GM20431 (cell line): ENCODE results near the gene NPEPL1.

ENCODE experiments used
- in situ Hi-C: fragments of 300-500 bp; cut with MseI, MboI; formaldehyde crosslinking; loops from one replicate; pipeline ENCODE4 v1.15.0; 2020; ENCODE audit warnings: low sequenced_read_pairs; ENCODE audit not compliant: unreplicated experiment

NPEPL1 gene

GRCh38 chr20:58692579-58693225 lies at the start of gene NPEPL1:
Gene NPEPL1 (plus strand): TSS chr20:58692800. CDS start chr20:58692901, 101 bp downstream.
- in situ Hi-C loops: no loop called here

GRCh38 chr20:58642896-58643295 lies 49.7 kb upstream of the NPEPL1 start:
- in situ Hi-C loops: loop anchor here (25.0 kb wide), 1 partner anchor 406 kb away; the partner anchor contains the start of gene ANKRD60

GRCh38 chr20:58645412-58645968 lies 47.1 kb upstream of the NPEPL1 start:
- in situ Hi-C loops: loop anchor here (25.0 kb wide), 1 partner anchor 408 kb away; the partner anchor contains the start of gene ANKRD60

GRCh38 chr20:58646257-58646656 lies 46.3 kb upstream of the NPEPL1 start:
- in situ Hi-C loops: loop anchor here (25.0 kb wide), 1 partner anchor 409 kb away; the partner anchor contains the start of gene ANKRD60

GRCh38 chr20:58646703-58647102 lies 45.9 kb upstream of the NPEPL1 start:
- in situ Hi-C loops: loop anchor here (25.0 kb wide), 1 partner anchor 409 kb away; the partner anchor contains the start of gene ANKRD60

- in situ Hi-C loops: loop anchor here (25.0 kb wide), 1 partner anchor 410 kb away; the partner anchor contains the start of gene ANKRD60
Measured at GRCh38 chr20:58647162-58647795, 45.3 kb upstream of the NPEPL1 start.

- in situ Hi-C loops: loop anchor here (25.0 kb wide), 1 partner anchor 411 kb away; the partner anchor contains the start of gene ANKRD60
Measured at GRCh38 chr20:58647796-58648501, 44.7 kb upstream of the NPEPL1 start.

- in situ Hi-C loops: loop anchor here (25.0 kb wide), 1 partner anchor 411 kb away; the partner anchor contains the start of gene ANKRD60
Measured at GRCh38 chr20:58648502-58648825, 44.1 kb upstream of the NPEPL1 start.

- in situ Hi-C loops: loop anchor here (25.0 kb wide), 1 partner anchor 412 kb away; the partner anchor contains the start of gene ANKRD60
Measured at GRCh38 chr20:58649288-58650180, 43.1 kb upstream of the NPEPL1 start.

- in situ Hi-C loops: no loop called here
Measured at GRCh38 chr20:58650181-58650775, 42.3 kb upstream of the NPEPL1 start.

GRCh38 chr20:58650776-58651558 lies 41.6 kb upstream of the NPEPL1 start, which contains the start of gene STX16:
Gene STX16 (plus strand): TSS chr20:58651283. CDS start chr20:58652007, 724 bp downstream.
- in situ Hi-C loops: no loop called here

- in situ Hi-C loops: no loop called here
Measured at GRCh38 chr20:58651559-58651945, 41.0 kb upstream of the NPEPL1 start.

- in situ Hi-C loops: no loop called here
Measured at GRCh38 chr20:58651946-58652605, 40.5 kb upstream of the NPEPL1 start.

GRCh38 chr20:58652606-58653294 lies 39.9 kb upstream of the NPEPL1 start:
- in situ Hi-C loops: no loop called here

GRCh38 chr20:58654337-58654736 lies 38.3 kb upstream of the NPEPL1 start:
- in situ Hi-C loops: no loop called here

GRCh38 chr20:58655328-58656107 lies 37.1 kb upstream of the NPEPL1 start:
- in situ Hi-C loops: no loop called here
